ENCODE data around the gene ZFP91. TPM values are rescaled to one million over a fixed set of nuclear protein-coding genes. Genes with fewer than 3 reads are reported as not detected.

Gene ZFP91, protein sequence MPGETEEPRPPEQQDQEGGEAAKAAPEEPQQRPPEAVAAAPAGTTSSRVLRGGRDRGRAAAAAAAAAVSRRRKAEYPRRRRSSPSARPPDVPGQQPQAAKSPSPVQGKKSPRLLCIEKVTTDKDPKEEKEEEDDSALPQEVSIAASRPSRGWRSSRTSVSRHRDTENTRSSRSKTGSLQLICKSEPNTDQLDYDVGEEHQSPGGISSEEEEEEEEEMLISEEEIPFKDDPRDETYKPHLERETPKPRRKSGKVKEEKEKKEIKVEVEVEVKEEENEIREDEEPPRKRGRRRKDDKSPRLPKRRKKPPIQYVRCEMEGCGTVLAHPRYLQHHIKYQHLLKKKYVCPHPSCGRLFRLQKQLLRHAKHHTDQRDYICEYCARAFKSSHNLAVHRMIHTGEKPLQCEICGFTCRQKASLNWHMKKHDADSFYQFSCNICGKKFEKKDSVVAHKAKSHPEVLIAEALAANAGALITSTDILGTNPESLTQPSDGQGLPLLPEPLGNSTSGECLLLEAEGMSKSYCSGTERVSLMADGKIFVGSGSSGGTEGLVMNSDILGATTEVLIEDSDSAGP
- 57.8 and 58.9 TPM in 2 replicates for total RNA-seq

DNA sequence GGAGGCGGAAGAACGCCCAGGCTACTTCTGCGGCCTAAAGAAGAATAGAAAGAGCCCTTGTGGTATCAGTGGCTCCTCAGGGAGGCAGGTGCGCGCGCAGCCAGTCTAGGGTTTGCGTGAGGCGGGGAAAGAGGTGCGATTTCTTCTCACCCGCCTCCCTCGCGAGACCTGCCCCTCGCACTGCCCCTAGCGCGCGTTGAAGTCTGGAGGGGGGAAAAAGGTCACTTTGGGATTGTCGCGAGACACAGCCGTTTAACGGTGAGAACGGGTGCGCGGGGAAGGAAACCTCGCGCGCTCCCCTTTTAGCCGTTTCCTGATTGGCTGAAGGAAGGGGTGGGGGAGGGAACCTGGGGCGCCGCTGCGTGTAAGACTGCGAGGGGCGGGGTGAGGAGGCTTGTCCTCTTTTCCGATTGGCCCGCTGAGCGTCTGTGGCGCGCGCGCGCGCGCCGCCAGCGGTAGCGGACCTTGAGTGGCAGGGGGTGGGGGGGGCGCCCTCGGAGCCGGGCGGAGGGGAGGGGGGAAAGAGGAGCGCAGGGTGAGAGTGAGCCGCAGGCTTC lies at the start of gene ZFP91:
ZFP91 (plus strand) TSS at position 429 of the 557 bp plus-strand sequence. CDS start 219 bp downstream, outside the sequence.

DNA sequence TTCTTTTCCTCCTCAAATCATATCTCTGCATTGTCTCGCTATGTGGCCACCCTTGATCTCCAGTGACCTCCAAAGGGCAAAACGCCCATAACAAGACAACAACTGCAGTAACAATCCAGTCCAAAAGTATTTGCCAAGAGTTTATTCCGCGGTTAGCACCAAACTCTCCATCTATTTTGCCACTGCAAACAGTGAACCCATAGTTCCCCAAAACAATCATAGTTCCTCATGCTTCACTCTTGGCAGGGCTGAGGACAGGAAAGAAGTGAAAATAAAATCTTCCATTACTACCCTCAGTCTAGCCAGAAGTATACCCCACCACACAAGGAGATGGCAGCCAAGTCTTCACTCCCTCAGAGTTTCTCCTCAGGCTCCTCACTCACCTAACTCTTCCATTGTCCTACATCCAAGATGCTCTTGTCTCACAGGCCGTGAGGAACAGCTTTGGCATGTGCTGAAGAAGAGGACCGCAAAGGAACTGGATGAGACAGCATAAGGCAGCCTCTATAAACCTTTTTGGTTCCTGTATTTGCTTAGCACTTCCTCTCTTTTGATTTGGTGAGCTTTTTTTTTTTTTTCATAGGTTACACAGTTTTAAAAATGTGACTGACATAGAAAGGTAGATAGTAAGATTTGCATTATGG lies 3.4 kb upstream of the ZFP91 start, which contains the start of gene LPXN:
LPXN (minus strand) TSS at position 480 of the 644 bp plus-strand sequence; CDS start at position 396, 84 bp downstream.

DNA sequence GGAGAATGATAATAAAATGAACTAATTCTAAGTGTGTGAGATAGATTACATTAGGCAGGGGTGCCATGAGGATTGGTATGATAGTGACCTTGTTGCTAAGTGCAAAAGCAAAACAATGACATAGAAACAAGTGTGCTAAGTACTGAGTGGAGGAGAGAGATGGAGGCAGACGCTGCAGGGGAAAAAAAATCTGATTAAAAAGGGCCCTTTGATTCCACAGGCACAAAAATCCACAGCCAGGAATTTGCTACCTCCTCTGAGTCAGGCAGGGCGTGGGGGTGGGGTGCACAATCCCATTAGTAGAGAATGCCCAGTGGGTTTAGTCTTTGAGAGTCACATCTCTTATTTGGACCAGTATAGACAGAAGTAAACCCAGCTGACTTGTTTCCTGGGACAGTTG lies 43.5 kb downstream of the ZFP91 start, which contains the start of gene CNTF:
CNTF (plus strand) TSS at position 322 of the 400 bp plus-strand sequence. CDS start 88 bp downstream, outside the sequence.

Other genes with a start within 250 kb of the ZFP91 start
- gene OR5B17, start 220.0 kb upstream of the ZFP91 start, total RNA-seq: not detected in 2 replicates
- gene OR5B3, start 172.2 kb upstream of the ZFP91 start, total RNA-seq: not detected in 2 replicates
- gene OR5B2, start 150.9 kb upstream of the ZFP91 start, total RNA-seq: not detected in 2 replicates
- not detected in 2 replicates for gene OR5B12, start 136.8 kb upstream of the ZFP91 start, total RNA-seq
- not detected in 2 replicates for gene OR5B21, start 71.0 kb upstream of the ZFP91 start, total RNA-seq
- gene LPXN, start 3.2 kb upstream of the ZFP91 start, total RNA-seq: 10.9 and 17.1 TPM in 2 replicates
- 2.9 and 3.4 TPM in 2 replicates for gene CNTF, start 43.6 kb downstream of the ZFP91 start, total RNA-seq
- gene GLYAT, start 152.9 kb downstream of the ZFP91 start, total RNA-seq: not detected in 2 replicates

Data from hair follicle dermal papilla cell (primary cell).